Measurements from ENCODE around the gene PPP1CA. TPM values are rescaled to one million over a fixed set of nuclear protein-coding genes. Genes with fewer than 3 reads are reported as not detected.

Gene PPP1CA
- total RNA-seq, 1 experiment from 2014 or later, result 384 TPM

DNA sequence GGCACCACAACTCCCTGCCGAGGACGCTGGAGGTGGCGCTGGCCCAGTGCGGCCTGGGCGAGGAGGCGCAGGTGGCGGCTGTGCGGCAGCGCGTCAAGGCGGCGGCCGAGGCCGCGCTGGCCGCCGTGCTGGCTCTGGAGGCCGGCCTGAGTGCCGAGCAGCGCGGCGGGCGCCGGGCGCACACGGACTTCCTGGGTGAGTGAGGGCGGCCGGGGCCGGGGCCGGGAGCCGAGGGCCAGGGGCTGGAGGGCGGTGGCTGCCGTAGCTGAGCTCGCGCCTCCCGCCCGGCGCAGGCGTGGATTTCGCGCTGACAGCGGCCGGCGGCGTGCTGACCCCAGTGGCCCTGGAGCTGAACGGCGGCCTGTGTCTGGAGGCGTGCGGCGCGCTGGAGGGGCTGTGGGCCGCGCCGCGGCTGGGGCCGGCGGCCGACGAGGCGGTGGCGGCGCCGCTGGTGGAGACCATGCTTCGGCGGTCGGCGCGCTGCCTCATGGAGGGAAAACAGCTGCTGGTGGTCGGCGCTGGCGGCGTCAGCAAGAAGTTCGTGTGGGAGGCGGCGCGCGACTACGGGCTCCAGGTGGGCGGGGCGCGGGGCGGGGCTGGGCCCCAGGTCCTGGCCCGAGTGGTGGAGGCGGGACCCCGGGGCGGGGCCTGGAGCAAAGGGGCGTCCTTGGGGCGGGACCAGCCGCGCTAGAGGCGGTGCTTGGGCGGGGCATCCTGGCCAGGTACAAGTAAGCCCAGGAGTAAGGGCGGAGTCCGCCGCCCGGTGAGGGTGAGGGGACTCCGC, 19.2 kb upstream of the PPP1CA start:
- peaks cover 32% of the 10 kb centered on the region for H3K4me1 Mint-ChIP-seq (ENCODE audit: low read depth, unreplicated experiment)
- POLR2A ChIA-PET, result interaction anchor here (0.5 to 1.7 kb wide), 9 partner anchors 14 to 72 kb away, joined by 3 to 18 read pairs (median 6); partner anchors contain the start of genes AIP, CORO1B, POLD4 and PPP1CA
- Histone ChIP-seq H3K36me3 (ENCODE audit: control insufficient read depth, insufficient read depth, low read length) (no peaks in the 10 kb centered on the region), H3K27me3 (replicated peaks; ENCODE audit: control insufficient read depth, insufficient read depth, low read length) (no peaks in the 10 kb centered on the region), H3K4me3 (ENCODE audit: low read depth, low read length) (peak overlapping the region; percentile 59), H3K4me1 (peaks cover 13% of the 10 kb centered on the region), H3K9me3 (no peaks in the 10 kb centered on the region)
- TF ChIP-seq CTCF (IDR thresholded peaks at IDR 0.05; ENCODE audit: insufficient read depth in 1 of 2, low read depth in 1 of 2, low read length in 1 of 2, severe bottlenecking in 1 of 2, unreplicated experiment in 1 of 2), result no peak
- peak; percentile 99 to 100 for DNase-seq
- H3K27me3 Mint-ChIP-seq (ENCODE audit: insufficient read depth, unreplicated experiment), result no peaks in the 10 kb centered on the region
- BruUV-seq (replicated peaks), result no TSS peak
- H3K27ac Mint-ChIP-seq (ENCODE audit: unreplicated experiment), result peak overlapping the region; percentile 68
- CTCF ChIA-PET, result interaction anchor here (0.5 to 4.1 kb wide), 8 partner anchors 14 to 82 kb away, joined by 3 to 45 read pairs (median 3); partner anchors contain the start of genes CORO1B, PPP1CA and RAD9A
- no peaks in the 10 kb centered on the region for H3K9me3 Mint-ChIP-seq (ENCODE audit: unreplicated experiment)
- intact Hi-C loops (cut with micrococcal nuclease; ENCODE audit: unreplicated experiment), result loop anchor here (1.0 to 2.0 kb wide), 4 partner anchors 9 to 48 kb away; partner anchors contain the start of gene TMEM134
- peak overlapping the region; percentile 71 for H3K4me3 Mint-ChIP-seq (ENCODE audit: unreplicated experiment)
- H3K36me3 Mint-ChIP-seq (ENCODE audit: insufficient read depth, unreplicated experiment), result peaks cover 27% of the 10 kb centered on the region

GRCh38 chr11:67420147-67420645, 18.5 kb upstream of the PPP1CA start:
- Mint-ChIP-seq H3K27ac (ENCODE audit: unreplicated experiment) (peak overlapping the region; percentile 68), H3K4me1 (ENCODE audit: low read depth, unreplicated experiment) (peaks cover 33% of the 10 kb centered on the region), H3K27me3 (ENCODE audit: insufficient read depth, unreplicated experiment) (no peaks in the 10 kb centered on the region), H3K4me3 (ENCODE audit: unreplicated experiment) (peak overlapping the region; percentile 71), H3K36me3 (ENCODE audit: insufficient read depth, unreplicated experiment) (peaks cover 29% of the 10 kb centered on the region), H3K9me3 (ENCODE audit: unreplicated experiment) (no peaks in the 10 kb centered on the region)
- Histone ChIP-seq H3K4me1 (peaks cover 13% of the 10 kb centered on the region), H3K36me3 (ENCODE audit: control insufficient read depth, insufficient read depth, low read length) (no peaks in the 10 kb centered on the region), H3K9me3 (no peaks in the 10 kb centered on the region), H3K27me3 (replicated peaks; ENCODE audit: control insufficient read depth, insufficient read depth, low read length) (no peaks in the 10 kb centered on the region), H3K4me3 (ENCODE audit: low read depth, low read length) (peak overlapping the region; percentile 59)
- ChIA-PET CTCF (interaction anchor here (0.5 to 4.1 kb wide), 6 partner anchors 13 to 69 kb away, joined by 3 to 45 read pairs (median 4); partner anchors contain the start of genes CORO1B, PPP1CA and RAD9A), POLR2A (interaction anchor here (0.6 to 1.7 kb wide), 5 partner anchors 13 to 88 kb away, joined by 3 to 18 read pairs (median 6); partner anchors contain the start of genes CDK2AP2, CORO1B and PPP1CA)
- DNase-seq, result no peak
- intact Hi-C loops (cut with micrococcal nuclease; ENCODE audit: unreplicated experiment), result loop anchor here (2.0 kb wide), 1 partner anchor 49 kb away; the partner anchor contains the start of gene TMEM134
- no peak for TF ChIP-seq CTCF (IDR thresholded peaks at IDR 0.05; ENCODE audit: insufficient read depth in 1 of 2, low read depth in 1 of 2, low read length in 1 of 2, severe bottlenecking in 1 of 2, unreplicated experiment in 1 of 2)
- TSS peak; percentile 39 for BruUV-seq (replicated peaks)

Data from Caco-2 (cell line).